Adrenal gland (tissue), 12 donors: ENCODE data around the gene RBMS1. TPM values are rescaled to one million over a fixed set of nuclear protein-coding genes. Genes with fewer than 3 reads are reported as not detected.

Experiments
- DNase-seq, 7 donors: peaks; one replicate each; pipeline ENCODE4 v3.0.0-alpha.2; 2019 to 2020
- H3K27ac ChIP-seq, 5 donors: fragments of 200-600 bp; sonication (generic) in 4 of 5; 1 replicate in 3 of 5; 2 replicates in 2 of 5; pipeline versions ENCODE4 v1.5.1 to v1.8.0; 2016 to 2020; ENCODE audit warnings: mild to moderate bottlenecking in 1 of 5
- H3K27me3 ChIP-seq: fragments of 200-600 bp; 2 replicates; pipeline ENCODE4 v1.8.0; 2021
- H3K36me3 ChIP-seq, 2 donors: fragments of 200-600 bp; replicated peaks in 1 of 2; 1 replicate in 1 of 2; 2 replicates in 1 of 2; pipeline versions ENCODE4 v1.5.1 to v1.8.0; 2018 to 2022
- H3K4me1 ChIP-seq, 2 donors: fragments of 200-600 bp; replicated peaks in 1 of 2; 1 replicate in 1 of 2; 2 replicates in 1 of 2; pipeline versions ENCODE4 v1.5.1 to v1.8.0; 2018 to 2021
- H3K4me3 ChIP-seq, 4 donors: fragments of 200-600 bp; sonication (generic) in 3 of 4; one replicate each; pipeline ENCODE4 v1.5.1; 2016 to 2018
- H3K9me3 ChIP-seq, 3 donors: fragments of 200-600 bp; sonication (generic) in 1 of 3; replicated peaks in 1 of 3; 1 replicate in 2 of 3; 2 replicates in 1 of 3; pipeline versions ENCODE4 v1.5.1 to v1.8.0; 2016 to 2021
- CTCF ChIP-seq, 6 experiments: fragments of 450-650 bp in 4 of 6; fragments of 200-600 bp in 2 of 6; sonication (generic) in 1 of 6; IDR thresholded peaks; 1 replicate in 5 of 6; 2 replicates in 1 of 6; pipeline versions ENCODE4 v1.5.1 to v1.8.0; 2016 to 2021; ENCODE audit warnings: antibody characterized with exemption in 6 of 6, mild to moderate bottlenecking in 2 of 6, moderate library complexity in 1 of 6
- POLR2A ChIP-seq, 2 donors: fragments of 450-650 bp; IDR thresholded peaks; one replicate each; pipeline ENCODE4 v1.6.1; 2017; ENCODE audit warnings: antibody characterized with exemption in 2 of 2, mild to moderate bottlenecking in 2 of 2, moderate library complexity in 1 of 2
- WGBS, 4 donors: extraction: QIAGEN DNeasy Blood & Tissue Kit in 2 of 4; methylation state at CpG; one replicate each; pipeline versions ENCODE4 v1.1.5 to v1.1.7; 2013 to 2017; 5-methylcytosine and 5-hydroxymethylcytosine counted together
- intact Hi-C, 2 donors: fragments of 100-400 bp; cut with DNase I; formaldehyde crosslinking; loops; one replicate each; pipeline versions ENCODE4 v1.14.1 to v1.15.0; 2022 to 2023
- polyA plus RNA-seq, 3 donors: library from polyadenylated mRNA; stranded (reverse); fragments of 200-250 nt in 2 of 3; fragments of 350-450 nt in 1 of 3; fragmentation: Illumina TruSeq in 1 of 3; extraction: RNeasy Lipid Tissue Mini Kit (QIAGEN cat#74804) in 1 of 3; gene quantifications; one replicate each; pipeline ENCODE4 v1.2.3, GENCODE V29; 2013 to 2014
- total RNA-seq, 9 donors: library from RNA; depleted of rRNA in 4 of 9; stranded (reverse); fragments of >200 nt in 4 of 9; fragments of 120-200 nt in 1 of 9; fragmentation: NEBNext Ultra II Directional in 1 of 9; extraction: Animal tissue kit (Norgen Biotek cat#: 25700) in 1 of 9; gene quantifications; one replicate each; pipeline versions ENCODE4 v1.1.0 to v1.2.4, GENCODE V29; 2013 to 2023
- donor health status: healthy with polysubstance abuse.
- donor health status: Bipolar disorder and iron deficiency.
- donor health status: DM: yes; HTN: yes; CAD: no.
- donor health status: DM: no; HTN: no; CAD: no.
- donor health status: DM: no; HTN: no; CAD: no.
- donor health status: DM: yes; HTN: yes; CAD: no.

Gene RBMS1
- total and polyA plus RNA-seq, 12 donors: 24.2 to 62.1 (median 37.1) TPM

DNA sequence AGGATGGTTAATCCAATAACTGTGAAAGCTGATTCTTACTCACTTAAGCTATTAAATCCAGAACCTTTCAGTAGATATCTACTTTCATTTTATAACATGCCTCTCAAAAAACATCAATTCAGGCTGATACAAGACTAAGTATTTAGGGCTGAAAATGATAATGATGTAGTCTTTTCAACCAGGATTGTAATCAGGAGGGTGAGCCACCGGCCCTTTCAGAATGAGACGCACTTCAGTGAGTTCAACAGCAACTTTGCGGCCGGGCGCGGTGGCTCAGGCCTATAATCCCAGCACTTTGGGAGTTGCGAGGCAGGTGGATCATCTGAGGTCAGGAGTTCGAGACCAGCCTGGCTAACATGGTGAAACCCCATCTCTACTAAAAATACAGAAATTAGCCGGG, 30.4 kb downstream of the RBMS1 start:
- no peak overlapping the region for H3K27ac ChIP-seq
- H3K4me1 ChIP-seq: peaks cover 0 to 12% of the 10 kb centered on the region in 2 donors
- H3K27me3 ChIP-seq: no peaks in the 10 kb centered on the region
- H3K4me3 ChIP-seq: no peak overlapping the region
- DNase-seq: no peak
- 94 to 100% (median 98%) methylated on average over 9 of the region's 9 CpGs for WGBS, 4 donors
- TF ChIP-seq CTCF (IDR thresholded peaks at IDR 0.05) (no peak), POLR2A (IDR thresholded peaks at IDR 0.05) (no peak)
- intact Hi-C loops: no loop called here
- H3K36me3 ChIP-seq: no peaks in the 10 kb centered on the region
- no peaks in the 10 kb centered on the region for H3K9me3 ChIP-seq

DNA sequence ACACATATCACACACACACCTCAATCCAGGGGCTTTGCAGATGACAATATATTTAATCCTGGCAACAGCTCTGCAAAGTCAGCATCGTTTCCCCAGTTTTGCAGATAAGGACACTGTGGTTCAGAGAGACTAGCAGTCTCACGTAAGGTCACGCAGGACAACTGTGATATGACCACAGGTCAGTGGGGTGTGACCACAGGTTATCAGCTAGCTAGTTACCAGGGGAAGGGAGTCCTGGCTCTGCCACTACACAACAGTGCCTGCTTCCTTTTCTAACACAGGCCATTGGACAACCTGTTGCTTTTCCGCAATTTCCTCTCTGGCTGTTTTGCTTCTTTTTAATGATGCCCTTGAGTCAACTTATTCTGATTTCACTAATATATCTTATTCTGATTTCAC, 33.3 kb downstream of the RBMS1 start:
- no peak for DNase-seq
- Histone ChIP-seq H3K4me1 (peaks cover 0 to 19% of the 10 kb centered on the region in 2 donors), H3K27me3 (no peaks in the 10 kb centered on the region), H3K27ac (no peak overlapping the region), H3K36me3 (no peaks in the 10 kb centered on the region), H3K4me3 (no peak overlapping the region), H3K9me3 (no peaks in the 10 kb centered on the region)
- intact Hi-C loops: no loop called here
- WGBS, 4 donors: 86 to 93% (median 89%) methylated on average over 4 of the region's 4 CpGs
- TF ChIP-seq POLR2A (IDR thresholded peaks at IDR 0.05) (no peak), CTCF (IDR thresholded peaks at IDR 0.05) (no peak)

DNA sequence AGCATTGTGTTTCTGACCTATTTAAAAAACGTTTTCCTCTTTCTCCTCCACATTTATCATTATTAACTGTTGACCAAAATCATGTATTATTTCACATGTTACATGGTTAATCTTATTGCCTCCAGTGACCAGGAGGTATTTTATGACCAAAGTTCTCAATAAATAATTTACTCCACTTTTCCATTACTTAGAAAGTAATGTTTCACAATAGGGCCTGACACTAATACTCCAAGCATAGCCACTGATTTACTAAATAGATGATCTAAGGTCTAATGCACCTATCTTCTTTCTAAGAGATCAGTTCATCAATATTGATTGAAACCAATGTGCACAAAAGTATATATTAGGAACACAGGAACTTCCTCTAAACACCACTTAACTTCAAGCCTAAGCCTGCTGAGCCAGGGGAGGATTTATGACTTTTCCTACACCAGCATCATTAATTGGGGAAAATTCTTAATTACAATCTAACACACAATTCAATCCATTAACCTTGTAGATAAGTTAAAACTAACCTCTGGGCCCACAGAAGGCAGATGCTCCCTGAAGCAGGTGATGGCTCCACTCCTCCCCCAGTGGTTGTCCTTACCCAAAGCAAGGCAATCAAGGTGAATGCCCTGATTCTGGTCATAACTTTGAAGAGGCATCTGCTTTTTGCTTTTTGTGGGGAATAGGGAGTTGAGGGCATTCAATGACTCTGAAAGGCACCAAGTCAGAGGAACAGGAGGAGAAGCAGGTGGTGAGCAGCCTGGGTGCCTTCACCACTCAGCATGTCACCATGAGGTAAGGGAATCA, 33.9 kb downstream of the RBMS1 start:
- TF ChIP-seq POLR2A (IDR thresholded peaks at IDR 0.05) (no peak), CTCF (IDR thresholded peaks at IDR 0.05) (no peak)
- H3K27ac ChIP-seq: no peak overlapping the region
- H3K36me3 ChIP-seq: no peaks in the 10 kb centered on the region
- intact Hi-C loops: no loop called here
- no peak overlapping the region for H3K4me3 ChIP-seq
- H3K9me3 ChIP-seq: no peaks in the 10 kb centered on the region
- no peak for DNase-seq
- H3K4me1 ChIP-seq: peaks cover 0 to 14% of the 10 kb centered on the region in 2 donors
- 44 to 50% (median 47%) methylated on average over 1 of the region's 1 CpG for WGBS, 4 donors
- H3K27me3 ChIP-seq: no peaks in the 10 kb centered on the region

- Histone ChIP-seq H3K27me3 (no peaks in the 10 kb centered on the region), H3K4me1 (peaks cover 0 to 9% of the 10 kb centered on the region in 2 donors), H3K36me3 (no peaks in the 10 kb centered on the region), H3K9me3 (no peaks in the 10 kb centered on the region), H3K27ac (no peak overlapping the region), H3K4me3 (no peak overlapping the region)
- 83 to 88% (median 86%) methylated on average over 10 of the region's 10 CpGs for WGBS, 4 donors
- DNase-seq: no peak
- intact Hi-C loops: no loop called here
- no peak for TF ChIP-seq CTCF (IDR thresholded peaks at IDR 0.05)
- no peak for TF ChIP-seq POLR2A (IDR thresholded peaks at IDR 0.05)
Measured at GRCh38 chr2:160458718-160459453, 34.7 kb downstream of the RBMS1 start.
